Natural killer cell (primary cell): Measurements from ENCODE around the gene HMGN4. TPM values are rescaled to one million over a fixed set of nuclear protein-coding genes. Genes with fewer than 3 reads are reported as not detected.

Experiments used
- ATAC-seq, 3 donors: fragments of 150-1000 bp in 2 of 3; fragments of 200-7000 bp in 1 of 3; cut with Tn5 transposase; 1 replicate in 1 of 3; 2 replicates in 2 of 3; pipeline ENCODE4 v1.10.0; 2021; ENCODE audit warnings: mild to moderate bottlenecking in 2 of 3, moderate library complexity in 2 of 3
- DNase-seq, 2 donors: peaks; one replicate each; pipeline versions ENCODE4 v3.0.0 to v3.0.0-alpha.2; 2013 to 2021; ENCODE audit warnings: mixed read lengths in 1 of 2
- H3K27ac ChIP-seq: one replicate; pipeline ENCODE4 v1.5.1; 2013; ENCODE audit warnings: mild to moderate bottlenecking, low read length
- H3K27me3 ChIP-seq: one replicate; pipeline ENCODE4 v1.6.1; 2013; ENCODE audit warnings: low read length; ENCODE audit not compliant: control insufficient read depth, insufficient read depth
- H3K36me3 ChIP-seq: one replicate; pipeline ENCODE4 v1.6.1; 2013; ENCODE audit warnings: low read length; ENCODE audit not compliant: control insufficient read depth, insufficient read depth
- H3K4me1 ChIP-seq: one replicate; pipeline ENCODE4 v1.6.1; 2013; ENCODE audit warnings: low read length; ENCODE audit not compliant: control insufficient read depth, insufficient read depth
- H3K4me3 ChIP-seq: one replicate; pipeline ENCODE4 v1.5.1; 2013; ENCODE audit warnings: low read length
- H3K9me3 ChIP-seq: one replicate; pipeline ENCODE4 v1.6.1; 2013; ENCODE audit warnings: low read length; ENCODE audit not compliant: control insufficient read depth, insufficient read depth
- H3K27ac Mint-ChIP-seq, 2 donors: one replicate each; pipeline ENCODE4 v1.8.0; 2022; ENCODE audit warnings: mild to moderate bottlenecking in 2 of 2, mixed read lengths in 2 of 2, moderate library complexity in 1 of 2
- H3K27me3 Mint-ChIP-seq, 2 donors: one replicate each; pipeline ENCODE4 v1.8.0; 2022; ENCODE audit warnings: low read depth in 2 of 2, mixed read lengths in 2 of 2
- H3K36me3 Mint-ChIP-seq: one replicate; pipeline ENCODE4 v1.8.0; 2022; ENCODE audit warnings: mixed read lengths
- H3K4me1 Mint-ChIP-seq, 2 donors: one replicate each; pipeline ENCODE4 v1.8.0; 2022; ENCODE audit warnings: mixed read lengths in 2 of 2
- H3K4me3 Mint-ChIP-seq: one replicate; pipeline ENCODE4 v1.8.0; 2022; ENCODE audit warnings: mild to moderate bottlenecking, moderate library complexity, mixed read lengths
- H3K9me3 Mint-ChIP-seq, 2 donors: one replicate each; pipeline ENCODE4 v1.8.0; 2022; ENCODE audit warnings: mixed read lengths in 2 of 2
- CTCF ChIP-seq: fragments of 200-600 bp; IDR thresholded peaks from one replicate; pipeline ENCODE4 v1.8.0; 2022; ENCODE audit warnings: antibody characterized with exemption
- WGBS: methylation state at CpG from one replicate; pipeline ENCODE4 v1.1.7; 2013; ENCODE audit warnings: missing lambda C conversion rate; ENCODE audit not compliant: insufficient coverage; 5-methylcytosine and 5-hydroxymethylcytosine counted together
- intact Hi-C: fragments of 100-400 bp; cut with micrococcal nuclease; formaldehyde crosslinking; loops from one replicate; pipeline ENCODE4 v1.14.2; 2022
- total RNA-seq, 4 donors: library from RNA; stranded (reverse); fragments of 120-200 nt in 1 of 4; gene quantifications; one replicate each; pipeline versions ENCODE4 v1.2.3 to v1.2.4, GENCODE V29; 2013 to 2022

The HMGN4 gene
- total RNA-seq, 3 donors from 2014 or later (not counting 1 experiment from before 2014, with no cell fraction given): 55.7 to 80.6 (median 70.3) TPM

GRCh38 chr6:26570027-26570809, 32.1 kb downstream of the HMGN4 start:
- Histone ChIP-seq H3K27me3 (no peaks in the 10 kb centered on the region), H3K4me3 (no peak overlapping the region), H3K4me1 (peaks cover 25% of the 10 kb centered on the region), H3K9me3 (no peaks in the 10 kb centered on the region), H3K27ac (no peak overlapping the region), H3K36me3 (no peaks in the 10 kb centered on the region)
- intact Hi-C loops: loop anchor here (10.0 kb wide), 1 partner anchor 1325 kb away; a partner anchor contains a TSS
- peaks cover 9% of the 10 kb centered on the region for H3K36me3 Mint-ChIP-seq
- peaks cover 5 to 6% of the 10 kb centered on the region in 2 donors for H3K27me3 Mint-ChIP-seq
- ATAC-seq (no peak), DNase-seq (peak in 1 of 2 donors; percentile 55)
- no peak for TF ChIP-seq CTCF
- 89% methylated on average over 20 of the region's 21 CpGs for WGBS
- peaks cover 0 to 7% of the 10 kb centered on the region in 2 donors for H3K9me3 Mint-ChIP-seq
- H3K4me3 Mint-ChIP-seq: no peak overlapping the region
- peak overlapping the region; percentile 36 to 100 for H3K27ac Mint-ChIP-seq
- H3K4me1 Mint-ChIP-seq: peaks cover 27 to 34% of the 10 kb centered on the region in 2 donors

- Mint-ChIP-seq H3K27ac (peak overlapping the region; percentile 89 to 90), H3K4me1 (peaks cover 33 to 39% of the 10 kb centered on the region in 2 donors), H3K4me3 (peak overlapping the region; percentile 92), H3K36me3 (peaks cover 9% of the 10 kb centered on the region), H3K9me3 (peaks cover 0 to 7% of the 10 kb centered on the region in 2 donors), H3K27me3 (peaks cover 10 to 16% of the 10 kb centered on the region in 2 donors)
- H3K36me3 ChIP-seq: no peaks in the 10 kb centered on the region
- peaks cover 3% of the 10 kb centered on the region for H3K27me3 ChIP-seq
- peak overlapping the region; percentile 46 for H3K4me3 ChIP-seq
- no peaks in the 10 kb centered on the region for H3K9me3 ChIP-seq
- H3K27ac ChIP-seq: peak overlapping the region; percentile 39
- DNase-seq (peak; percentile 53 to 83), ATAC-seq (peak; percentile 59 to 69 (median 62))
- intact Hi-C loops: loop anchor here (1.0 to 10.0 kb wide), 2 partner anchors 24 to 1323 kb away; a partner anchor contains a TSS
- WGBS: 8% methylated on average over 24 of the region's 24 CpGs
- no peak for TF ChIP-seq CTCF
- peaks cover 25% of the 10 kb centered on the region for H3K4me1 ChIP-seq
Observed at GRCh38 chr6:26571592-26572296, 33.6 kb downstream of the HMGN4 start.

GRCh38 chr6:26575494-26575939, 37.4 kb downstream of the HMGN4 start:
- Histone ChIP-seq H3K27me3 (peaks cover 3% of the 10 kb centered on the region), H3K9me3 (no peaks in the 10 kb centered on the region), H3K4me3 (no peak overlapping the region), H3K27ac (no peak overlapping the region), H3K36me3 (no peaks in the 10 kb centered on the region), H3K4me1 (peaks cover 23% of the 10 kb centered on the region)
- peaks cover 2 to 3% of the 10 kb centered on the region in 2 donors for H3K9me3 Mint-ChIP-seq
- peaks cover 24 to 34% of the 10 kb centered on the region in 2 donors for H3K27me3 Mint-ChIP-seq
- ATAC-seq: no peak
- WGBS: 90% methylated on average over 10 of the region's 10 CpGs
- no peak overlapping the region for H3K27ac Mint-ChIP-seq
- peaks cover 11% of the 10 kb centered on the region for H3K36me3 Mint-ChIP-seq
- DNase-seq: no peak
- intact Hi-C loops: loop anchor here (10.0 kb wide), 1 partner anchor 1319 kb away; a partner anchor contains a TSS
- no peak for TF ChIP-seq CTCF
- H3K4me1 Mint-ChIP-seq: peaks cover 25 to 30% of the 10 kb centered on the region in 2 donors
- H3K4me3 Mint-ChIP-seq: peak overlapping the region; percentile 40
